ENCODE results near the gene PBX4. TPM values are rescaled to one million over a fixed set of nuclear protein-coding genes. Genes with fewer than 3 reads are reported as not detected.

Gene PBX4
- total RNA-seq, 1 donor: 0.45 TPM

DNA sequence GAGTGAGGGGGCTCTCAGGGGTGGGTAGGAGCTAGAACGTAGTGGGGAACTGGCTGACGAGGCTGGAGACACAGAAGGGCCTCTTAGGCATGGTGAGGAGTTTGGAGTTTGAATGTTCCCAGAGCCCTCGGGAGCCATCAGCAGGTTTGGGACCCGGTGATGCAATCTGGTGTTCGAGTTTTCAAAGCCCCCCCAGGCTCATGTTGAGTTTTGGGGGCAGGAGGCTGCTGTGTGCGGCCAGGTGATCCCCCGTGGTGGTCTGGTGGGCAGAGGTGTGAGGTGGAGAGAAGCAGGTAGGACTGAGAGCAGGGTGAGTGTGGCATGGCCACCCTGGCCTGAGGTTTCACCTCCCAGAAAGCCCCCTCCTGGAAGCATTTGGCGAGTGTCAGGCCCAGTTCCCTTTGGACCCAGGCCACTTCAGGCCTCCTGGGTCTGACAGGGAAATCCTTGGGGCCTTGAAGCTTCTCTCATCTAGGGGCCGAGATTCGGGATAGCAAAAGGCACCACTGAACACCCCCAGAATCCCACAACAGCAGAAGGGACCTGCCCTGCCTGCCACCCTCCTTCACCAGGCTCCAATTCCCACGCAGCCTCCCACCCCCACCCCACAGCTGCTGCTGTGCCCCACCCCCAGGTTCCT lies 88.6 kb downstream of the PBX4 start:
- H3K4me3 ChIP-seq (ENCODE audit: low read depth, low read length): no peak overlapping the region
- TF ChIP-seq CTCF (IDR thresholded peaks at IDR 0.05; ENCODE audit: insufficient read depth, low read length): no peak
- DNase-seq (ENCODE audit: low read depth): no peak

- TF ChIP-seq CTCF (IDR thresholded peaks at IDR 0.05; ENCODE audit: insufficient read depth, low read length): no peak
- no peak for DNase-seq (ENCODE audit: low read depth)
- H3K4me3 ChIP-seq (ENCODE audit: low read depth, low read length): no peak within 1 kb of the TSS
These were observed 89.6 kb downstream of the PBX4 start, which contains the start of gene YJEFN3 for GRCh38 chr19:19528721-19529490. TSS of gene YJEFN3 (plus strand) at chr19:19528911. CDS start at chr19:19528933, 22 bp downstream.

DNA sequence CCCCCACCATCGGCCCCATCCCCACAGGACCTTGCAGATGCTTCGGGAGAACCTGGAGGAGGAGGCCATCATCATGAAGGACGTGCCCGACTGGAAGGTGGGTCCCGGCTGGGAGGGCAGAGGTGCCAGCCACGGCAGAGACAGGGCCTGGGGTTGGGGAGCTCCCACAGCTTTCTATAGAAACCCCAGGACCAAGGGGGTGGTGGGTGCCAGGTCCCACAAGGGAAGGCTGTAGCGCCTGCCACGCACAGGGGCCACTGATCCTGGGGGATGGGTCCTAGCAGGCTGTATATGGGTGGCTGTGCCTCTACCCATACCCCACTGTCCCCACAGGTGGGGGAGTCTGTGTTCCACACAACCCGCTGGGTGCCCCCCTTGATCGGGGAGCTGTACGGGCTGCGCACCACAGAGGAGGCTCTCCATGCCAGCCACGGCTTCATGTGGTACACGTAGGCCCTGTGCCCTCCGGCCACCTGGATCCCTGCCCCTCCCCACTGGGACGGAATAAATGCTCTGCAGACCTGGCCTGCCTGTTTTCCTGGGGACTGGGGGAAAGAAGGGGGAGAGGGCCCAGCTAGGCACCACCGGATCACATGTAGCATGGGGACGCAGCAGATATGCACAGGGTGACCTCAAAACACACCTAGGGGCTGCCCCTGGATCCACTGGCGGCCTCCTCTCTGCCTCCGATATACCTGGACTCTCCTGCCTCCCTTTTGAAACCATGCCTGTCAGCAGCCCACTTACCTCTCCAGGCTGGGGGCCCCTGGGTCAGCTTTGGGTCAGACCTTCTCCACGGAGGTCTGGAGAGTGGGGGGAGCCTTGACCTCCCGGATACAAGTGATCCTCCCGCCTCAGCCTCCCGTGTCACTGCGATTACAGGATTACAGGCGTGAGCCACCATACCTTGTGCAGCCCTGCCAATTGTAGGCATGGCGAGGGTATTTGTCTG lies 90.5 kb downstream of the PBX4 start:
- no peak for DNase-seq (ENCODE audit: low read depth)
- no peak overlapping the region for H3K4me3 ChIP-seq (ENCODE audit: low read depth, low read length)
- no peak for TF ChIP-seq CTCF (IDR thresholded peaks at IDR 0.05; ENCODE audit: insufficient read depth, low read length)

- no peak overlapping the region for H3K4me3 ChIP-seq (ENCODE audit: low read depth, low read length)
- no peak for DNase-seq (ENCODE audit: low read depth)
- no peak for TF ChIP-seq CTCF (IDR thresholded peaks at IDR 0.05; ENCODE audit: insufficient read depth, low read length)
These were observed 91.2 kb downstream of the PBX4 start for GRCh38 chr19:19527371-19527656.

GRCh38 chr19:19526581-19527370 lies 91.7 kb downstream of the PBX4 start:
- no peak for DNase-seq (ENCODE audit: low read depth)
- H3K4me3 ChIP-seq (ENCODE audit: low read depth, low read length): no peak overlapping the region
- TF ChIP-seq CTCF (IDR thresholded peaks at IDR 0.05; ENCODE audit: insufficient read depth, low read length): no peak
